ENCODE measurements around the gene NTM. TPM values are rescaled to one million over a fixed set of nuclear protein-coding genes. Genes with fewer than 3 reads are reported as not detected.
A peak's percentile ranks its signal among the peaks of the same experiment; 100 is the strongest.

Gene NTM
- total and polyA plus RNA-seq, 7 donors: 0.07 to 1.1 (median 0.22) TPM; not detected in 2

DNA sequence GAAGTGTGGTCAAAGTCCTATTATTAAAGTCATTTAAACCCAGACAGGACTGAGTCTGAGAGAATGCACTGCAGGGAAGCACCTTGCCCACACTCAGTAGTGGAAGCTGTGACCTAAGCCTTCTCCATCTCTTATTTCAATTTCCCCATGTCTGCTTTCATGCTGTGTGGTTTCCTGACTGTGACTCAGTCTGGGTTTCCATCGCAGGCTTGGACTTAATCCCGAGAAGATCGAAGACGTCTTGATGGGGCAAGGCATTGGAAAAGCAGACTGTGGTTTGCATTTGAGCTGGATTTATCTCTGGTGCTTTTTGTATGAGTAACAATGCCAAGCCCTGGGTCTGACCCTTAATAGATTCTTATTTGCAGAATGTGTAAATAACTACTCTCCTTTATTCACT lies 238.9 kb downstream of the NTM start:
- H3K4me1 ChIP-seq: no peaks in the 10 kb centered on the region
- no peak for ATAC-seq
- WGBS, 3 donors: 53 to 70% (median 62%) methylated on average over 4 of the region's 4 CpGs
- H3K27me3 ChIP-seq (ENCODE audit: insufficient read depth in 3 of 3, low read length in 2 of 3): peaks cover 0 to 7% (median 0%) of the 10 kb centered on the region in 3 donors
- H3K9me3 ChIP-seq: no peaks in the 10 kb centered on the region
- DNase-seq: no peak
- no peak overlapping the region for H3K4me3 ChIP-seq
- no peaks in the 10 kb centered on the region for H3K36me3 ChIP-seq (ENCODE audit: insufficient read depth in 1 of 2, low read depth in 1 of 2)
- no peak overlapping the region for H3K27ac ChIP-seq
- TF ChIP-seq, protein P1, sequence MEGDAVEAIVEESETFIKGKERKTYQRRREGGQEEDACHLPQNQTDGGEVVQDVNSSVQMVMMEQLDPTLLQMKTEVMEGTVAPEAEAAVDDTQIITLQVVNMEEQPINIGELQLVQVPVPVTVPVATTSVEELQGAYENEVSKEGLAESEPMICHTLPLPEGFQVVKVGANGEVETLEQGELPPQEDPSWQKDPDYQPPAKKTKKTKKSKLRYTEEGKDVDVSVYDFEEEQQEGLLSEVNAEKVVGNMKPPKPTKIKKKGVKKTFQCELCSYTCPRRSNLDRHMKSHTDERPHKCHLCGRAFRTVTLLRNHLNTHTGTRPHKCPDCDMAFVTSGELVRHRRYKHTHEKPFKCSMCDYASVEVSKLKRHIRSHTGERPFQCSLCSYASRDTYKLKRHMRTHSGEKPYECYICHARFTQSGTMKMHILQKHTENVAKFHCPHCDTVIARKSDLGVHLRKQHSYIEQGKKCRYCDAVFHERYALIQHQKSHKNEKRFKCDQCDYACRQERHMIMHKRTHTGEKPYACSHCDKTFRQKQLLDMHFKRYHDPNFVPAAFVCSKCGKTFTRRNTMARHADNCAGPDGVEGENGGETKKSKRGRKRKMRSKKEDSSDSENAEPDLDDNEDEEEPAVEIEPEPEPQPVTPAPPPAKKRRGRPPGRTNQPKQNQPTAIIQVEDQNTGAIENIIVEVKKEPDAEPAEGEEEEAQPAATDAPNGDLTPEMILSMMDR (IDR thresholded peaks at IDR 0.05): no peak
- intact Hi-C loops (cut with DNase I): no loop called here

DNA sequence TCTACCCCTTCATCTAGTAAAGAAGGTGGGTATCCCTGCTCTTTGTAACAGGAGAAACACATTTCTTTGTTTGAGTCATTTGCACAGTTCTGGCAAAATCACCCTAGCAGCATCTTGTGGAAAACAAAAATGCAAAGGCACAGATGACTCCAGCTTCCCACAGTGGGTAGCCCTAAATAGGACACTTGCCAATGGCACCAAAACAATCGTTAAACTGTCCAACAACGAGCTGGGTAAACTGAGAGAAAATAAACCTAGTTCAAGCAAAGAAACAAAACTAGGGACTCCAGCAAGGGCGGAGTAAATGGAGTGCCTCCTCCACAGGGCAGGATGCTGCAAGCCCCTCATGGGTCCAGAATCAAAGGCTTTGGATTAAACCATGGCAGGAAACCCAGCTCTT lies 239.5 kb downstream of the NTM start:
- Histone ChIP-seq H3K27me3 (ENCODE audit: insufficient read depth in 3 of 3, low read length in 2 of 3) (peaks cover 0 to 7% (median 0%) of the 10 kb centered on the region in 3 donors), H3K4me3 (no peak overlapping the region), H3K36me3 (ENCODE audit: insufficient read depth in 1 of 2, low read depth in 1 of 2) (no peaks in the 10 kb centered on the region), H3K9me3 (no peaks in the 10 kb centered on the region), H3K27ac (no peak overlapping the region), H3K4me1 (no peaks in the 10 kb centered on the region)
- 47 to 68% (median 66%) methylated on average over 3 of the region's 3 CpGs for WGBS, 3 donors
- intact Hi-C loops (cut with DNase I): no loop called here
- ATAC-seq: no peak
- TF ChIP-seq, protein P1 (IDR thresholded peaks at IDR 0.05): no peak
- DNase-seq: no peak

DNA sequence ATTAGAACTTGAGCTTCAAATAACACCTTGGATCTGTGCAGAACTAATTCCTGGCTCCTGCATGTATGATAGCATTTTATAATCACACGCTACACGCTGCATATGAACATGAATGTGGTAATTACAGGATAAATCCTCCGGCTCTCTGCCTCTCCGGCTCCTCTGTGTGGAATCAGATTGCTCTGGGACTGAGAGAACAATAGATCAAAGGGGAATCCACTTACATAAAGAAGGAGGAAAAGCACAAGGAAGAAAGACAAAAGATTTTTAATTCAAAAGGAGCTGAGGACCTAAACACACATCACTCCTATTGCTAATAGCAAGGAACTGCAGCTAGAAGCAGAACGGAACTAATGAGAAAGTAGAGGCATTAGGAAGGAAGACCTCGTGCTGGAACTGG lies 240.9 kb downstream of the NTM start:
- 69 to 77% (median 73%) methylated on average over 6 of the region's 6 CpGs for WGBS, 3 donors
- TF ChIP-seq, protein P1 (IDR thresholded peaks at IDR 0.05): no peak
- intact Hi-C loops (cut with DNase I): no loop called here

DNA sequence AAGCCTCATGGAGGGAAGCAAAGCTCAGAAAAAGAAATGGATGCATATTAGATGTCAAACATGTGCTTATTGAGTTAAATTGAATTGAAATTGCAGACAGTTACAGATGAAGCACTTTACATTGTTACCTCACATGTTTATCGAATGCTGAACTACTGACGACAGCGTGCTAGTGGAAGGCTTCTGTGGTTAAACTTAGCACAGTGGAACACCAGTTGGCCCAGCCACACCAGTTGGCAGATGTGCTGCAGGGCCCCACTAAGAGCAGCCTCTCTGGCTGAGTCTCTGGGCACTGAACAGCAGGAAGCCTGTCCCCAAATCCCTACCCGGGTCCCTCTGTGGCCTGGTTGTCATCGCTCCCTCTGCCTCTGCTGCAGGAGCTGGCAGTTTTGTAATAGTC lies 242.1 kb downstream of the NTM start:
- Histone ChIP-seq H3K27ac (no peak overlapping the region), H3K4me3 (no peak overlapping the region), H3K9me3 (no peaks in the 10 kb centered on the region), H3K27me3 (ENCODE audit: insufficient read depth in 3 of 3, low read length in 2 of 3) (peaks cover 0 to 7% (median 4%) of the 10 kb centered on the region in 3 donors), H3K4me1 (no peaks in the 10 kb centered on the region), H3K36me3 (ENCODE audit: insufficient read depth in 1 of 2, low read depth in 1 of 2) (no peaks in the 10 kb centered on the region)
- ATAC-seq (no peak), DNase-seq (no peak)
- WGBS, 3 donors: 32 to 41% (median 34%) methylated on average over 5 of the region's 5 CpGs
- TF ChIP-seq, protein P1 (IDR thresholded peaks at IDR 0.05): no peak
- intact Hi-C loops (cut with DNase I): no loop called here

More for the DNA sequence above, 240.9 kb downstream of the NTM start:
- no peak for DNase-seq
- Histone ChIP-seq H3K36me3 (ENCODE audit: insufficient read depth in 1 of 2, low read depth in 1 of 2) (no peaks in the 10 kb centered on the region), H3K27me3 (ENCODE audit: insufficient read depth in 3 of 3, low read length in 2 of 3) (peaks cover 0 to 7% (median 4%) of the 10 kb centered on the region in 3 donors), H3K9me3 (no peaks in the 10 kb centered on the region), H3K4me3 (no peak overlapping the region), H3K4me1 (no peaks in the 10 kb centered on the region), H3K27ac (no peak overlapping the region)
- no peak for ATAC-seq

DNA sequence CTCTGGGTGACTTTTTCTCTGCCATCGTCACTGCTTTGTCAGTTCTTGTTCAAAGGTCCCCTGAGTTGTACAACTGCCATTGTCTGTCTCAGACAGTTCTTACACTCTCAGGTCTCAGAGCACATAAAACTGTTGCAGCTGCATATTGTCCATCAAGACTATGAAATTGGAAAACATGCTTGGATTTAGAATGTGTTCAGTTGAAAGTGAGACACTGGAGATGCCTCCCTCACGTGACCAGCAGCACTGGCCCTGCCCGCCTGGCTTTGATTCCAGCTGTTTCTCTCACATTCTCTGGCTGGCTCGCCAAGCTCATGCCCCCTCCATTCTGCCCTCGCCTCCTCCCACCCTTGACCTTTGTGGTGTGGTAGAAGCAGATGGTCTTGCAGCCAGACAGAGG lies 244.2 kb downstream of the NTM start:
- ATAC-seq: peak in 2 of 4 donors; percentile 22 to 23
- Histone ChIP-seq H3K36me3 (ENCODE audit: insufficient read depth in 1 of 2, low read depth in 1 of 2) (no peaks in the 10 kb centered on the region), H3K4me1 (no peaks in the 10 kb centered on the region), H3K9me3 (no peaks in the 10 kb centered on the region), H3K27ac (no peak overlapping the region), H3K4me3 (no peak overlapping the region), H3K27me3 (ENCODE audit: insufficient read depth in 3 of 3, low read length in 2 of 3) (peaks cover 0 to 6% (median 4%) of the 10 kb centered on the region in 3 donors)
- intact Hi-C loops (cut with DNase I): no loop called here
- TF ChIP-seq, protein P1 (IDR thresholded peaks at IDR 0.05): no peak
- WGBS, 3 donors: 25 to 39% (median 31%) methylated on average over 5 of the region's 5 CpGs
- DNase-seq: no peak

All from psoas muscle (tissue), 8 donors.